ENCODE data around the gene SYK.

The SYK gene

GRCh38 chr9:90857855-90858254 lies 56.2 kb downstream of the SYK start:
- H3K4me3 ChIP-seq (ENCODE audit: low read depth, low read length), result no peak overlapping the region
- DNase-seq (ENCODE audit: low read depth), result no peak
- no peak for TF ChIP-seq CTCF (IDR thresholded peaks at IDR 0.05; ENCODE audit: insufficient read depth, low read depth, low read length, missing control alignments)

GRCh38 chr9:90858457-90858901 lies 56.9 kb downstream of the SYK start:
- H3K4me3 ChIP-seq (ENCODE audit: low read depth, low read length), result no peak overlapping the region
- DNase-seq (ENCODE audit: low read depth), result no peak
- no peak for TF ChIP-seq CTCF (IDR thresholded peaks at IDR 0.05; ENCODE audit: insufficient read depth, low read depth, low read length, missing control alignments)

- TF ChIP-seq CTCF (IDR thresholded peaks at IDR 0.05; ENCODE audit: insufficient read depth, low read depth, low read length, missing control alignments), result no peak
- no peak overlapping the region for H3K4me3 ChIP-seq (ENCODE audit: low read depth, low read length)
- no peak for DNase-seq (ENCODE audit: low read depth)
These were observed 58.8 kb downstream of the SYK start for GRCh38 chr9:90860382-90860781.

GRCh38 chr9:90860826-90861225 lies 59.2 kb downstream of the SYK start:
- H3K4me3 ChIP-seq (ENCODE audit: low read depth, low read length), result no peak overlapping the region
- no peak for TF ChIP-seq CTCF (IDR thresholded peaks at IDR 0.05; ENCODE audit: insufficient read depth, low read depth, low read length, missing control alignments)
- DNase-seq (ENCODE audit: low read depth), result no peak

- no peak overlapping the region for H3K4me3 ChIP-seq (ENCODE audit: low read depth, low read length)
- no peak for TF ChIP-seq CTCF (IDR thresholded peaks at IDR 0.05; ENCODE audit: insufficient read depth, low read depth, low read length, missing control alignments)
- DNase-seq (ENCODE audit: low read depth), result no peak
These were observed 59.8 kb downstream of the SYK start for GRCh38 chr9:90861380-90861779.

GRCh38 chr9:90861826-90862740 lies 60.5 kb downstream of the SYK start:
- no peak for TF ChIP-seq CTCF (IDR thresholded peaks at IDR 0.05; ENCODE audit: insufficient read depth, low read depth, low read length, missing control alignments)
- no peak overlapping the region for H3K4me3 ChIP-seq (ENCODE audit: low read depth, low read length)
- no peak for DNase-seq (ENCODE audit: low read depth)

Data from GM12865 (cell line).